ENCODE measurements around the gene ITPR1.

- TF ChIP-seq EP300 (conservative IDR thresholded peaks at IDR 0.05; ENCODE audit: poor library complexity, severe bottlenecking) (no peak), EZH2 (IDR thresholded peaks at IDR 0.05; ENCODE audit: borderline replicate concordance, insufficient read depth, low read length, poor library complexity, severe bottlenecking) (no peak), RAD21 (conservative IDR thresholded peaks at IDR 0.05) (no peak), REST (IDR thresholded peaks at IDR 0.05; ENCODE audit: borderline replicate concordance) (no peak), POLR2AphosphoS5 (IDR thresholded peaks at IDR 0.05) (no peak), TAF1 (IDR thresholded peaks at IDR 0.05; ENCODE audit: low read depth) (no peak), SMC3 (conservative IDR thresholded peaks at IDR 0.05; ENCODE audit: poor library complexity) (no peak)
- TF ChIP-seq, protein P1, sequence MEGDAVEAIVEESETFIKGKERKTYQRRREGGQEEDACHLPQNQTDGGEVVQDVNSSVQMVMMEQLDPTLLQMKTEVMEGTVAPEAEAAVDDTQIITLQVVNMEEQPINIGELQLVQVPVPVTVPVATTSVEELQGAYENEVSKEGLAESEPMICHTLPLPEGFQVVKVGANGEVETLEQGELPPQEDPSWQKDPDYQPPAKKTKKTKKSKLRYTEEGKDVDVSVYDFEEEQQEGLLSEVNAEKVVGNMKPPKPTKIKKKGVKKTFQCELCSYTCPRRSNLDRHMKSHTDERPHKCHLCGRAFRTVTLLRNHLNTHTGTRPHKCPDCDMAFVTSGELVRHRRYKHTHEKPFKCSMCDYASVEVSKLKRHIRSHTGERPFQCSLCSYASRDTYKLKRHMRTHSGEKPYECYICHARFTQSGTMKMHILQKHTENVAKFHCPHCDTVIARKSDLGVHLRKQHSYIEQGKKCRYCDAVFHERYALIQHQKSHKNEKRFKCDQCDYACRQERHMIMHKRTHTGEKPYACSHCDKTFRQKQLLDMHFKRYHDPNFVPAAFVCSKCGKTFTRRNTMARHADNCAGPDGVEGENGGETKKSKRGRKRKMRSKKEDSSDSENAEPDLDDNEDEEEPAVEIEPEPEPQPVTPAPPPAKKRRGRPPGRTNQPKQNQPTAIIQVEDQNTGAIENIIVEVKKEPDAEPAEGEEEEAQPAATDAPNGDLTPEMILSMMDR (IDR thresholded peaks at IDR 0.05; ENCODE audit: poor library complexity, severe bottlenecking): no peak
These were observed 264.6 kb downstream of the ITPR1 start for GRCh38 chr3:4757575-4758248.

Measured in neural cell (in vitro differentiated cells).